ENCODE data around the gene ZNF425. TPM values are rescaled to one million over a fixed set of nuclear protein-coding genes. Genes with fewer than 3 reads are reported as not detected.

ZNF425 gene
- total and polyA plus RNA-seq, 2 experiments from 2014 or later, result 4.3 to 5.0 TPM

DNA sequence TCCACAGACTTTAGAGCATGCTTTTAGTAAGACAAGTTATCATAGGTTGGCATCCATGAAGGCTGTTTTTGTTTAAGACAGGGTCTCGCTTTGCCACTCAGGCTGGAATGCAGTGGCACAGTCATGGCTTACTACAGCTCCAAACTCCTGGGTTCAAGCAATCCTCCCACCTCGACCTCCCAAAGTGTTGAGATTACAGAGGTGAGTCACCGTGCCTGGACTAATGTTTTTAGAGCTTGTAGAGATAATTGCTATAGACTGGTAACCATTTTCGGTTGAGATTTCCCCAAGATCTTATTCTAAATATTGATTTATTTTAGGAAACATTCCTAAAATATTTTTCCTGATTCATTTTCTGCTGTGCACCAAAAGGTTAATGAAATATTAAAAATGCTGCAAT, 15.8 kb upstream of the ZNF425 start (continued):
- TF ChIP-seq, protein P1, sequence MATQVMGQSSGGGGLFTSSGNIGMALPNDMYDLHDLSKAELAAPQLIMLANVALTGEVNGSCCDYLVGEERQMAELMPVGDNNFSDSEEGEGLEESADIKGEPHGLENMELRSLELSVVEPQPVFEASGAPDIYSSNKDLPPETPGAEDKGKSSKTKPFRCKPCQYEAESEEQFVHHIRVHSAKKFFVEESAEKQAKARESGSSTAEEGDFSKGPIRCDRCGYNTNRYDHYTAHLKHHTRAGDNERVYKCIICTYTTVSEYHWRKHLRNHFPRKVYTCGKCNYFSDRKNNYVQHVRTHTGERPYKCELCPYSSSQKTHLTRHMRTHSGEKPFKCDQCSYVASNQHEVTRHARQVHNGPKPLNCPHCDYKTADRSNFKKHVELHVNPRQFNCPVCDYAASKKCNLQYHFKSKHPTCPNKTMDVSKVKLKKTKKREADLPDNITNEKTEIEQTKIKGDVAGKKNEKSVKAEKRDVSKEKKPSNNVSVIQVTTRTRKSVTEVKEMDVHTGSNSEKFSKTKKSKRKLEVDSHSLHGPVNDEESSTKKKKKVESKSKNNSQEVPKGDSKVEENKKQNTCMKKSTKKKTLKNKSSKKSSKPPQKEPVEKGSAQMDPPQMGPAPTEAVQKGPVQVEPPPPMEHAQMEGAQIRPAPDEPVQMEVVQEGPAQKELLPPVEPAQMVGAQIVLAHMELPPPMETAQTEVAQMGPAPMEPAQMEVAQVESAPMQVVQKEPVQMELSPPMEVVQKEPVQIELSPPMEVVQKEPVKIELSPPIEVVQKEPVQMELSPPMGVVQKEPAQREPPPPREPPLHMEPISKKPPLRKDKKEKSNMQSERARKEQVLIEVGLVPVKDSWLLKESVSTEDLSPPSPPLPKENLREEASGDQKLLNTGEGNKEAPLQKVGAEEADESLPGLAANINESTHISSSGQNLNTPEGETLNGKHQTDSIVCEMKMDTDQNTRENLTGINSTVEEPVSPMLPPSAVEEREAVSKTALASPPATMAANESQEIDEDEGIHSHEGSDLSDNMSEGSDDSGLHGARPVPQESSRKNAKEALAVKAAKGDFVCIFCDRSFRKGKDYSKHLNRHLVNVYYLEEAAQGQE (IDR thresholded peaks at IDR 0.05; ENCODE audit: unreplicated experiment), result no peak
- TF ChIP-seq JUNB (IDR thresholded peaks at IDR 0.05; ENCODE audit: unreplicated experiment) (no peak), POLR2AphosphoS5 (IDR thresholded peaks at IDR 0.05; ENCODE audit: low read depth) (no peak)

DNA sequence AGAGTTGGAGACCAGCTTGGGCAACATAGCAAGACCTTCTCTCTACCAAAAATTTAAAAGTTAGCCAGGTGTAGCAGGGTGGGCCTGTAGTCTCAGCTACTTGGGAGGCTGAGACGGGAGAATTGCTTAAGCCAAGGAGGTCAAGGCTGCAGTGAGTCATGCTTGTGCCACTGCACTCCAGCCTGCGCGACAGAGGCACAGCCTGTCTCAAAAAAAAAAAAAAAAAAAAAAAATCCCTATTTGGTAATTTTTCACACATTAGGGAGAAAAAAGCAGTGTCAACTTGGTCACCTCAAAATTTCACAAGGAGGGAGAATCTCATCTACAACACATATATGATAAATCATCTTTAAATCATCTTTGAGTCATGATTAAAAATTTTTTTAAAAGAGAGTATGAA, 14.7 kb upstream of the ZNF425 start:
- Histone ChIP-seq H2AFZ (no peak overlapping the region), H3K9me2 (ENCODE audit: insufficient read depth) (no peaks in the 10 kb centered on the region), H3K27me3 (ENCODE audit: insufficient read depth) (no peaks in the 10 kb centered on the region), H3K4me3 (no peak overlapping the region), H3F3A (replicated peaks; ENCODE audit: low read depth) (peaks cover 7% of the 10 kb centered on the region; the same call in 1 of the 2 replicates), H3K79me2 (replicated peaks; ENCODE audit: insufficient read depth) (0 out of 2 replicates have a peak, but pooled peaks cover 5% of the 10 kb centered on the region), H3K27ac (ENCODE audit: low read depth) (no peak overlapping the region), H3K36me3 (ENCODE audit: insufficient read depth) (no peaks in the 10 kb centered on the region), H4K20me1 (replicated peaks; ENCODE audit: insufficient read depth) (no peaks in the 10 kb centered on the region), H3K4me1 (ENCODE audit: insufficient read depth) (peaks cover 14% of the 10 kb centered on the region), H3K4me2 (no peak overlapping the region)
- no peak overlapping the region for H3K27ac Mint-ChIP-seq
- ATAC-seq (no peak), DNase-seq (ENCODE audit: low spot score) (no peak)
- H3K27me3 Mint-ChIP-seq (ENCODE audit: insufficient read depth, low read depth, poor library complexity), result peaks cover 8% of the 10 kb centered on the region
- H3K4me3 Mint-ChIP-seq, result no peak overlapping the region
- H3K36me3 Mint-ChIP-seq (ENCODE audit: low read depth), result peaks cover 20% of the 10 kb centered on the region
- peaks cover 29% of the 10 kb centered on the region for H3K4me1 Mint-ChIP-seq
- TF ChIP-seq CREB1 (CRISPR knock-in tag; IDR thresholded peaks at IDR 0.05; ENCODE audit: low read depth) (no peak), EZH2 (IDR thresholded peaks at IDR 0.05; ENCODE audit: low read depth, unreplicated experiment) (no peak), POLR2AphosphoS5 (IDR thresholded peaks at IDR 0.05; ENCODE audit: low read depth) (no peak), ZNF331 (CRISPR knock-in tag; IDR thresholded peaks at IDR 0.05; ENCODE audit: low read depth) (no peak), NANOG (IDR thresholded peaks at IDR 0.05; ENCODE audit: borderline replicate concordance) (no peak)
- TF ChIP-seq, protein P2, sequence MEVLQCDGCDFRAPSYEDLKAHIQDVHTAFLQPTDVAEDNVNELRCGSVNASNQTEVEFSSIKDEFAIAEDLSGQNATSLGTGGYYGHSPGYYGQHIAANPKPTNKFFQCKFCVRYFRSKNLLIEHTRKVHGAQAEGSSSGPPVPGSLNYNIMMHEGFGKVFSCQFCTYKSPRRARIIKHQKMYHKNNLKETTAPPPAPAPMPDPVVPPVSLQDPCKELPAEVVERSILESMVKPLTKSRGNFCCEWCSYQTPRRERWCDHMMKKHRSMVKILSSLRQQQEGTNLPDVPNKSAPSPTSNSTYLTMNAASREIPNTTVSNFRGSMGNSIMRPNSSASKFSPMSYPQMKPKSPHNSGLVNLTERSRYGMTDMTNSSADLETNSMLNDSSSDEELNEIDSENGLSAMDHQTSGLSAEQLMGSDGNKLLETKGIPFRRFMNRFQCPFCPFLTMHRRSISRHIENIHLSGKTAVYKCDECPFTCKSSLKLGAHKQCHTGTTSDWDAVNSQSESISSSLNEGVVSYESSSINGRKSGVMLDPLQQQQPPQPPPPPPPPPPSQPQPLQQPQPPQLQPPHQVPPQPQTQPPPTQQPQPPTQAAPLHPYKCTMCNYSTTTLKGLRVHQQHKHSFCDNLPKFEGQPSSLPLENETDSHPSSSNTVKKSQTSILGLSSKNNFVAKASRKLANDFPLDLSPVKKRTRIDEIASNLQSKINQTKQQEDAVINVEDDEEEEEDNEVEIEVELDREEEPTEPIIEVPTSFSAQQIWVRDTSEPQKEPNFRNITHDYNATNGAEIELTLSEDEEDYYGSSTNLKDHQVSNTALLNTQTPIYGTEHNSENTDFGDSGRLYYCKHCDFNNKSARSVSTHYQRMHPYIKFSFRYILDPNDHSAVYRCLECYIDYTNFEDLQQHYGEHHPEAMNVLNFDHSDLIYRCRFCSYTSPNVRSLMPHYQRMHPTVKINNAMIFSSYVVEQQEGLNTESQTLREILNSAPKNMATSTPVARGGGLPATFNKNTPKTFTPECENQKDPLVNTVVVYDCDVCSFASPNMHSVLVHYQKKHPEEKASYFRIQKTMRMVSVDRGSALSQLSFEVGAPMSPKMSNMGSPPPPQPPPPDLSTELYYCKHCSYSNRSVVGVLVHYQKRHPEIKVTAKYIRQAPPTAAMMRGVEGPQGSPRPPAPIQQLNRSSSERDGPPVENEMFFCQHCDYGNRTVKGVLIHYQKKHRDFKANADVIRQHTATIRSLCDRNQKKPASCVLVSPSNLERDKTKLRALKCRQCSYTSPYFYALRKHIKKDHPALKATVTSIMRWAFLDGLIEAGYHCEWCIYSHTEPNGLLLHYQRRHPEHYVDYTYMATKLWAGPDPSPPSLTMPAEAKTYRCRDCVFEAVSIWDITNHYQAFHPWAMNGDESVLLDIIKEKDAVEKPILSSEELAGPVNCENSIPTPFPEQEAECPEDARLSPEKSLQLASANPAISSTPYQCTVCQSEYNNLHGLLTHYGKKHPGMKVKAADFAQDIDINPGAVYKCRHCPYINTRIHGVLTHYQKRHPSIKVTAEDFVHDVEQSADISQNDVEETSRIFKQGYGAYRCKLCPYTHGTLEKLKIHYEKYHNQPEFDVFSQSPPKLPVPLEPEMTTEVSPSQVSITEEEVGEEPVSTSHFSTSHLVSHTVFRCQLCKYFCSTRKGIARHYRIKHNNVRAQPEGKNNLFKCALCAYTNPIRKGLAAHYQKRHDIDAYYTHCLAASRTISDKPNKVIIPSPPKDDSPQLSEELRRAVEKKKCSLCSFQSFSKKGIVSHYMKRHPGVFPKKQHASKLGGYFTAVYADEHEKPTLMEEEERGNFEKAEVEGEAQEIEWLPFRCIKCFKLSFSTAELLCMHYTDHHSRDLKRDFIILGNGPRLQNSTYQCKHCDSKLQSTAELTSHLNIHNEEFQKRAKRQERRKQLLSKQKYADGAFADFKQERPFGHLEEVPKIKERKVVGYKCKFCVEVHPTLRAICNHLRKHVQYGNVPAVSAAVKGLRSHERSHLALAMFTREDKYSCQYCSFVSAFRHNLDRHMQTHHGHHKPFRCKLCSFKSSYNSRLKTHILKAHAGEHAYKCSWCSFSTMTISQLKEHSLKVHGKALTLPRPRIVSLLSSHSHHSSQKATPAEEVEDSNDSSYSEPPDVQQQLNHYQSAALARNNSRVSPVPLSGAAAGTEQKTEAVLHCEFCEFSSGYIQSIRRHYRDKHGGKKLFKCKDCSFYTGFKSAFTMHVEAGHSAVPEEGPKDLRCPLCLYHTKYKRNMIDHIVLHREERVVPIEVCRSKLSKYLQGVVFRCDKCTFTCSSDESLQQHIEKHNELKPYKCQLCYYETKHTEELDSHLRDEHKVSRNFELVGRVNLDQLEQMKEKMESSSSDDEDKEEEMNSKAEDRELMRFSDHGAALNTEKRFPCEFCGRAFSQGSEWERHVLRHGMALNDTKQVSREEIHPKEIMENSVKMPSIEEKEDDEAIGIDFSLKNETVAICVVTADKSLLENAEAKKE (CRISPR knock-in tag; IDR thresholded peaks at IDR 0.05), result no peak
- H3K9me3 Mint-ChIP-seq, result no peaks in the 10 kb centered on the region; the same call in 2 of the 3 replicates

Data from GM23338 (cell line).